A549 (cell line): ENCODE results near the gene C3orf18. TPM values are rescaled to one million over a fixed set of nuclear protein-coding genes. Genes with fewer than 3 reads are reported as not detected.

ENCODE experiments used
- ATAC-seq, 2 experiments: fragments of 200-7000 bp in 1 of 2; fragments of >200 bp in 1 of 2; cut with Nextera tagmentation in 1 of 2; cut with Tn5 transposase in 1 of 2; 3 replicates each; pipeline versions ENCODE4 v1.8.0 to v1.9.1; 2018 to 2020; ENCODE audit warnings: mild to moderate bottlenecking in 1 of 2, moderate library complexity in 1 of 2
- CTCF ChIA-PET: fragments of 300-600 bp; sonication (Branson Sonifier 250); formaldehyde crosslinking; extraction: SDS; loops from one replicate; lab custom pipeline; 2021; ENCODE audit warnings: antibody characterized with exemption, inconsistent platforms; lab: Yijun Ruan, JAX
- POLR2A ChIA-PET: fragments of 350-600 bp; formaldehyde crosslinking; extraction: SDS; loops from one replicate; lab custom pipeline; 2021; ENCODE audit warnings: antibody characterized with exemption, inconsistent platforms; lab: Yijun Ruan, JAX
- DNase-seq, 2 experiments: peaks; one replicate each; pipeline versions ENCODE4 v3.0.0 to v3.0.0-alpha.2; 2011 to 2016; ENCODE audit warnings: low read depth in 1 of 2, low spot score in 1 of 2
- FAIRE-seq: peaks from 2 replicates; lab custom pipeline; 2011; peaks lifted over from hg19 to GRCh38; lab: Jason Lieb, UNC
- H3K27ac ChIP-seq, 2 experiments: fragments of >200 bp; sonication (Bioruptor Twin); formaldehyde crosslinking; 3 replicates each; pipeline ENCODE4 v1.5.1; 2016 to 2017
- H3K4me1 ChIP-seq: fragments of >200 bp; sonication (Bioruptor Twin); formaldehyde crosslinking; 3 replicates; pipeline ENCODE4 v1.6.1; 2016
- H3K4me2 ChIP-seq: fragments of >200 bp; sonication (Bioruptor Twin); formaldehyde crosslinking; 3 replicates; pipeline ENCODE4 v1.6.1; 2016
- H3K4me3 ChIP-seq: fragments of >200 bp; sonication (Bioruptor Twin); formaldehyde crosslinking; 3 replicates; pipeline ENCODE4 v1.5.1; 2016
- H3K9me3 ChIP-seq: fragments of >200 bp; sonication (Bioruptor Twin); formaldehyde crosslinking; 3 replicates; pipeline ENCODE4 v1.6.1; 2016
- CBX2 ChIP-seq: fragments of 200-600 bp; sonication (generic); IDR thresholded peaks from 2 replicates; pipeline ENCODE4 v1.6.1; 2016; ENCODE audit warnings: low read depth, mild to moderate bottlenecking, borderline replicate concordance
- CHD2 ChIP-seq: fragments of 150-350 bp; IDR thresholded peaks from 2 replicates; pipeline ENCODE4 v1.6.1; 2014; ENCODE audit warnings: low read length; ENCODE audit not compliant: partially characterized antibody
- CHD4 ChIP-seq: fragments of 200-600 bp; sonication (generic); IDR thresholded peaks from 2 replicates; pipeline ENCODE4 v1.6.1; 2016; ENCODE audit warnings: antibody characterized with exemption, mild to moderate bottlenecking, borderline replicate concordance
- FOXS1 ChIP-seq: fragments of 250-450 bp; sonication (Bioruptor Pico); IDR thresholded peaks from 2 replicates; pipeline ENCODE4 v1.5.0; 2020; ENCODE audit warnings: mild to moderate bottlenecking, moderate library complexity
- GATA3 ChIP-seq: IDR thresholded peaks from 2 replicates; pipeline ENCODE4 v1.6.1; 2012; ENCODE audit warnings: borderline replicate concordance
- HDAC2 ChIP-seq: fragments of 200-600 bp; sonication (generic); IDR thresholded peaks from 2 replicates; pipeline ENCODE4 v1.6.1; 2016
- HOXA7 ChIP-seq: fragments of 250-450 bp; sonication (Bioruptor Pico); IDR thresholded peaks from 2 replicates; pipeline ENCODE4 v1.5.0; 2020; ENCODE audit warnings: mild to moderate bottlenecking, moderate library complexity
- HOXB5 ChIP-seq: fragments of 250-450 bp; sonication (Bioruptor Pico); IDR thresholded peaks from 2 replicates; pipeline ENCODE4 v1.5.0; 2020; ENCODE audit warnings: mild to moderate bottlenecking, moderate library complexity
- MAZ ChIP-seq: fragments of 150-350 bp; IDR thresholded peaks from 2 replicates; pipeline ENCODE4 v1.6.1; 2014; ENCODE audit warnings: antibody characterized with exemption, low read depth, low read length, borderline replicate concordance
- NR3C1 ChIP-seq: fragments of >200 bp; sonication (Bioruptor Twin); formaldehyde crosslinking; IDR thresholded peaks from 3 replicates; pipeline ENCODE4 v1.6.1; 2017
- POLR2A ChIP-seq: IDR thresholded peaks from 2 replicates; pipeline ENCODE4 v1.6.1; 2012; ENCODE audit warnings: mild to moderate bottlenecking, low read length
- RFX5 ChIP-seq: fragments of 450-650 bp; IDR thresholded peaks from 2 replicates; pipeline ENCODE4 v1.7.1; 2014; ENCODE audit warnings: antibody characterized with exemption, mild to moderate bottlenecking, moderate library complexity
- RNF2 ChIP-seq: fragments of 200-600 bp; sonication (generic); IDR thresholded peaks from 2 replicates; pipeline ENCODE4 v1.6.1; 2016; ENCODE audit warnings: low read depth, mild to moderate bottlenecking, antibody characterized with exemption, moderate library complexity, borderline replicate concordance
- SMC3 ChIP-seq: fragments of >200 bp; sonication (Bioruptor Twin); formaldehyde crosslinking; IDR thresholded peaks from 3 replicates; pipeline ENCODE4 v1.6.1; 2018; ENCODE audit warnings: inconsistent platforms
- TFCP2L1 ChIP-seq: fragments of 250-450 bp; sonication (Bioruptor Pico); IDR thresholded peaks from 2 replicates; pipeline ENCODE4 v1.5.0; 2021; ENCODE audit warnings: mild to moderate bottlenecking
- ZC3H11A ChIP-seq: fragments of 450-650 bp; IDR thresholded peaks from 2 replicates; pipeline ENCODE4 v1.6.1; 2014; ENCODE audit warnings: antibody characterized with exemption, mild to moderate bottlenecking
- WGBS: methylation state at CpG from one replicate; pipeline ENCODE4 v1.1.6; 2017; ENCODE audit errors: missing lambda C conversion rate; 5-methylcytosine and 5-hydroxymethylcytosine counted together
- polyA plus RNA-seq, 4 experiments: library from polyadenylated mRNA; depleted of rRNA in 3 of 4; stranded (reverse); fragments of >200 nt; fragmentation: RNase III in 1 of 4; extraction: RNeasy Plus Mini Kit Qiagen cat#74134 plus additional on column Dnase treatment in 1 of 4; gene quantifications; 2 replicates in 3 of 4; 3 replicates in 1 of 4; pipeline ENCODE4 v1.2.3, GENCODE V29; 2011 to 2017
- TF ChIP-seq, protein P1 (sequence below): IDR thresholded peaks from 2 replicates; pipeline ENCODE4 v1.6.1; 2012
- TF ChIP-seq, protein P2 (sequence below): IDR thresholded peaks from 2 replicates; pipeline ENCODE4 v1.6.1; 2012
- TF ChIP-seq, protein P3 (sequence below): fragments of >200 bp; sonication (Bioruptor Twin); formaldehyde crosslinking; IDR thresholded peaks from 2 replicates; pipeline ENCODE4 v1.6.1; 2016
- TF ChIP-seq, protein P4 (sequence below): fragments of >200 bp; sonication (Bioruptor Twin); formaldehyde crosslinking; IDR thresholded peaks from 3 replicates; pipeline ENCODE4 v1.5.1; 2016
- TF ChIP-seq, protein P5 (sequence below): fragments of 450-650 bp; IDR thresholded peaks from 2 replicates; pipeline ENCODE4 v1.6.1; 2014; ENCODE audit warnings: antibody characterized with exemption

The C3orf18 gene
- polyA plus RNA-seq, 2 of the 4 experiments (the other 2 are of a cell fraction), result 3.4 to 5.4 TPM

DNA sequence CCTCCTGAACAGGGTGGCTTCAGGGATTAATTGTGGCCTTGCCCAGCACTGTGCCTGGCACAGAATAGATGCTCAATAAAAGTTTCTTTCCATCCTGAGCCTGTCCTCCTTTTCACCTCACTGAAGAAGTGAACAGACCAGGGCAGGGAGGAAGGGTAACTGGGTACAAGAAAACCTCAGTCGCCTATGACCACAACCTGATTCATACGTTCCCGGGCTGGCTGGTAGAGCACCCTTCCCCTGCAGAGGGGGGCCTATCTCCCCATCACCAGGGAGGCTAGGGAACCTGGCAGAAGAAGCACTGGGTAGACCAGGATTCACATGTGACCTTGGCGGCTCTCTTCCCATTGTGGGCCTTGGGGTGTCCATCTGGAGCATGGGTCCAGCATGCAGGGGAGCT, 36.3 kb downstream of the C3orf18 start:
- ChIA-PET CTCF (interaction anchor here (1.9 kb wide), 1 partner anchor 12 kb away, joined by 11 read pairs; no protein-coding TSS in a partner anchor), POLR2A (no interaction called here)
- no peaks in the 10 kb centered on the region for H3K9me3 ChIP-seq
- FAIRE-seq, result no peak
- no peak for DNase-seq
- no peak overlapping the region for H3K4me2 ChIP-seq
- TF ChIP-seq, protein P1, sequence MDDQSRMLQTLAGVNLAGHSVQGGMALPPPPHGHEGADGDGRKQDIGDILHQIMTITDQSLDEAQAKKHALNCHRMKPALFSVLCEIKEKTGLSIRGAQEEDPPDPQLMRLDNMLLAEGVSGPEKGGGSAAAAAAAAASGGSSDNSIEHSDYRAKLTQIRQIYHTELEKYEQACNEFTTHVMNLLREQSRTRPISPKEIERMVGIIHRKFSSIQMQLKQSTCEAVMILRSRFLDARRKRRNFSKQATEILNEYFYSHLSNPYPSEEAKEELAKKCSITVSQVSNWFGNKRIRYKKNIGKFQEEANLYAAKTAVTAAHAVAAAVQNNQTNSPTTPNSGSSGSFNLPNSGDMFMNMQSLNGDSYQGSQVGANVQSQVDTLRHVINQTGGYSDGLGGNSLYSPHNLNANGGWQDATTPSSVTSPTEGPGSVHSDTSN, result no peak
- no peak for TF ChIP-seq FOXS1 (CRISPR knock-in tag)
- TF ChIP-seq MAZ, result no peak
- no peak for TF ChIP-seq POLR2A
- no peak for TF ChIP-seq GATA3
- TF ChIP-seq TFCP2L1 (CRISPR knock-in tag), result no peak
- no peak for TF ChIP-seq CBX2
- no peak for TF ChIP-seq RFX5
- TF ChIP-seq HOXA7, result no peak
- no peak for TF ChIP-seq HOXB5 (CRISPR knock-in tag)
- TF ChIP-seq, protein P2, sequence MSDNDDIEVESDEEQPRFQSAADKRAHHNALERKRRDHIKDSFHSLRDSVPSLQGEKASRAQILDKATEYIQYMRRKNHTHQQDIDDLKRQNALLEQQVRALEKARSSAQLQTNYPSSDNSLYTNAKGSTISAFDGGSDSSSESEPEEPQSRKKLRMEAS, result no peak
- TF ChIP-seq, protein P3, sequence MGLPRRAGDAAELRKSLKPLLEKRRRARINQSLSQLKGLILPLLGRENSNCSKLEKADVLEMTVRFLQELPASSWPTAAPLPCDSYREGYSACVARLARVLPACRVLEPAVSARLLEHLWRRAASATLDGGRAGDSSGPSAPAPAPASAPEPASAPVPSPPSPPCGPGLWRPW, result no peak
- TF ChIP-seq SMC3, result no peak
- TF ChIP-seq ZC3H11A, result no peak
- no peak for TF ChIP-seq NR3C1
- TF ChIP-seq, protein P4, sequence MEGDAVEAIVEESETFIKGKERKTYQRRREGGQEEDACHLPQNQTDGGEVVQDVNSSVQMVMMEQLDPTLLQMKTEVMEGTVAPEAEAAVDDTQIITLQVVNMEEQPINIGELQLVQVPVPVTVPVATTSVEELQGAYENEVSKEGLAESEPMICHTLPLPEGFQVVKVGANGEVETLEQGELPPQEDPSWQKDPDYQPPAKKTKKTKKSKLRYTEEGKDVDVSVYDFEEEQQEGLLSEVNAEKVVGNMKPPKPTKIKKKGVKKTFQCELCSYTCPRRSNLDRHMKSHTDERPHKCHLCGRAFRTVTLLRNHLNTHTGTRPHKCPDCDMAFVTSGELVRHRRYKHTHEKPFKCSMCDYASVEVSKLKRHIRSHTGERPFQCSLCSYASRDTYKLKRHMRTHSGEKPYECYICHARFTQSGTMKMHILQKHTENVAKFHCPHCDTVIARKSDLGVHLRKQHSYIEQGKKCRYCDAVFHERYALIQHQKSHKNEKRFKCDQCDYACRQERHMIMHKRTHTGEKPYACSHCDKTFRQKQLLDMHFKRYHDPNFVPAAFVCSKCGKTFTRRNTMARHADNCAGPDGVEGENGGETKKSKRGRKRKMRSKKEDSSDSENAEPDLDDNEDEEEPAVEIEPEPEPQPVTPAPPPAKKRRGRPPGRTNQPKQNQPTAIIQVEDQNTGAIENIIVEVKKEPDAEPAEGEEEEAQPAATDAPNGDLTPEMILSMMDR, result no peak
- H3K27ac ChIP-seq, result no peak overlapping the region
- H3K4me1 ChIP-seq, result no peaks in the 10 kb centered on the region
- H3K4me3 ChIP-seq, result no peak overlapping the region
- no peak for ATAC-seq
- WGBS, result 100% methylated on average over 1 of the region's 4 CpGs

DNA sequence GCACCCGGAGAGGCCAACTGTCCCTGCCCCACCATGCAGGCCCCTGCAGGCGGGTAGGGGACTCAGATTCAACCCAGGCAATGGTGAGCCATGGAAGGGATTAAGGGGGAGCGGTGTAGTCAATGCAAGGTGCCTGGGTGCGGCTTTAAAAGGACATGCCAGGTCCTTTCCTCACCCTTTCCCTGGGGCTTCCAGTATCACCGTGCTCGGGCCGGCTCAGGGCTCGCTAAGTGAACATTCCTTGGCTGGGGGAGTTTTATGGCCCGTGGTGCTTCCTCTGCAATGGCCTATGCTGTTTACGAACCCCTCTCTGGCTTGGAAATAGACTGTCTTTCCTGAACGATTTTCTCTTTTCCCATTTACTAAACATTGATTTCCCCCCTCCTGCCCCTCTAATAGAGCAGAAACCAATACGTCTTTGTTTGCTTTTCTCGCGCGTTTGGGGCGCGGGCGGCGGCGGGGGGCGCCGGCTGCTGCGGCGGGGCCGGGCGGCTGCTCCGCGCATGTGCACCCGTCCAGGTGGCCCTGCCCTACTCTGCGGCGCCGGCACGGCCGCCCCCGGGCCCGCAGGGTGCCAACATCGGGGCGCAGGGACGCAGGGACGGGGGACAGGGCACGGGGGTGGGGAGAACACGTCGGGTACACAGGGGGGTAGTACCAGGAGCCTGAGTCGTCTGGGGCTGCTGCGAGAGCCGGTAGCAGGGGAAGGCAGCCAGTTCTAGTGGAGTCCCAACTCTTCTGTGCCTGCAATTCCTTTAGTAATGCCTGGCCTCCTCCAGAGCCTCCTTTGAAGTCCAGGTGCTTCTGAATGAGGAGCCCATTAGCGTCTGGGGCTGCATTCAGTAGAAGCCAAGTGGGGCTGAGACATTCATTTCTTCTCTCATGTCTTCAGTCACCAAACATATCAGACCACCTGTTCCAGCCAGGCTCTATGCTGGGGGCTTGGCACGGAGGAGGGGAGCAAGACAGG, 37.3 kb downstream of the C3orf18 start:
- no peak overlapping the region for H3K4me2 ChIP-seq
- TF ChIP-seq, protein P5, sequence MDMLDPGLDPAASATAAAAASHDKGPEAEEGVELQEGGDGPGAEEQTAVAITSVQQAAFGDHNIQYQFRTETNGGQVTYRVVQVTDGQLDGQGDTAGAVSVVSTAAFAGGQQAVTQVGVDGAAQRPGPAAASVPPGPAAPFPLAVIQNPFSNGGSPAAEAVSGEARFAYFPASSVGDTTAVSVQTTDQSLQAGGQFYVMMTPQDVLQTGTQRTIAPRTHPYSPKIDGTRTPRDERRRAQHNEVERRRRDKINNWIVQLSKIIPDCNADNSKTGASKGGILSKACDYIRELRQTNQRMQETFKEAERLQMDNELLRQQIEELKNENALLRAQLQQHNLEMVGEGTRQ, result no peak
- TF ChIP-seq HDAC2, result no peak
- no peak for TF ChIP-seq RNF2
- no peak for TF ChIP-seq TFCP2L1 (CRISPR knock-in tag)
- TF ChIP-seq MAZ, result no peak
- no peak for TF ChIP-seq CHD4
- TF ChIP-seq, protein P3, result no peak
- TF ChIP-seq CHD2, result no peak
- WGBS, result 45% methylated on average over 16 of the region's 48 CpGs
- no peak for ATAC-seq
- ChIA-PET POLR2A (no interaction called here), CTCF (no interaction called here)
- H3K27ac ChIP-seq, result no peak overlapping the region
- FAIRE-seq, result no peak
- no peaks in the 10 kb centered on the region for H3K9me3 ChIP-seq
- H3K4me1 ChIP-seq, result no peaks in the 10 kb centered on the region
- no peak overlapping the region for H3K4me3 ChIP-seq
- DNase-seq, result no peak
